ENCODE data around the gene ATP10B.
"Not testable (repeated sequence)": the region's sequence is repeated elsewhere in the genome, so short reads cannot be mapped to it uniquely, and the experiment has no call there.

The ATP10B gene

GRCh38 chr5:160835376-160835775 is 16.6 kb downstream of the ATP10B start:
- no peak overlapping the region for H3K4me3 ChIP-seq (ENCODE audit: low read length)
- DNase-seq (ENCODE audit: low read depth, low spot score) = no peak

- DNase-seq (ENCODE audit: low read depth, low spot score) = no peak
- no peak overlapping the region for H3K4me3 ChIP-seq (ENCODE audit: low read length)
Measured at GRCh38 chr5:160833806-160834205, 18.2 kb downstream of the ATP10B start.

GRCh38 chr5:160831801-160832200 is 20.2 kb downstream of the ATP10B start:
- no peak for DNase-seq (ENCODE audit: low read depth, low spot score)
- no peak overlapping the region for H3K4me3 ChIP-seq (ENCODE audit: low read length)

- H3K4me3 ChIP-seq (ENCODE audit: low read length) = no peak overlapping the region
- DNase-seq (ENCODE audit: low read depth, low spot score) = no peak
Measured at GRCh38 chr5:160824301-160825001, 27.6 kb downstream of the ATP10B start.

- DNase-seq (ENCODE audit: low read depth, low spot score) = not testable (repeated sequence)
Measured at GRCh38 chr5:160812996-160813395, 39.0 kb downstream of the ATP10B start.

GRCh38 chr5:160805376-160805775 is 46.6 kb downstream of the ATP10B start:
- no peak for DNase-seq (ENCODE audit: low read depth, low spot score)

More at GRCh38 chr5:160812996-160813395, 39.0 kb downstream of the ATP10B start:
- not testable (repeated sequence) for H3K4me3 ChIP-seq (ENCODE audit: low read length)

GRCh38 chr5:160802592-160802991 is 49.4 kb downstream of the ATP10B start:
- no peak for DNase-seq (ENCODE audit: low read depth, low spot score)
- no peak overlapping the region for H3K4me3 ChIP-seq (ENCODE audit: low read length)

More at GRCh38 chr5:160805376-160805775, 46.6 kb downstream of the ATP10B start:
- H3K4me3 ChIP-seq (ENCODE audit: low read length) = no peak overlapping the region

GRCh38 chr5:160800375-160801275 is 51.4 kb downstream of the ATP10B start:
- H3K4me3 ChIP-seq (ENCODE audit: low read length) = no peak overlapping the region
- DNase-seq (ENCODE audit: low read depth, low spot score) = no peak

GRCh38 chr5:160799184-160799583 is 52.8 kb downstream of the ATP10B start:
- no peak for DNase-seq (ENCODE audit: low read depth, low spot score)

GRCh38 chr5:160797020-160797419 is 55.0 kb downstream of the ATP10B start:
- H3K4me3 ChIP-seq (ENCODE audit: low read length) = no peak overlapping the region
- DNase-seq (ENCODE audit: low read depth, low spot score) = no peak

More at GRCh38 chr5:160799184-160799583, 52.8 kb downstream of the ATP10B start:
- H3K4me3 ChIP-seq (ENCODE audit: low read length) = no peak overlapping the region

- DNase-seq (ENCODE audit: low read depth, low spot score) = no peak
- H3K4me3 ChIP-seq (ENCODE audit: low read length) = no peak overlapping the region
Measured at GRCh38 chr5:160793530-160793899, 58.5 kb downstream of the ATP10B start.

- no peak overlapping the region for H3K4me3 ChIP-seq (ENCODE audit: low read length)
- no peak for DNase-seq (ENCODE audit: low read depth, low spot score)
Measured at GRCh38 chr5:160792732-160793529, 59.1 kb downstream of the ATP10B start.

GRCh38 chr5:160792281-160792680 is 59.7 kb downstream of the ATP10B start:
- DNase-seq (ENCODE audit: low read depth, low spot score) = peak; percentile 11
- H3K4me3 ChIP-seq (ENCODE audit: low read length) = no peak overlapping the region

- no peak for DNase-seq (ENCODE audit: low read depth, low spot score)
- H3K4me3 ChIP-seq (ENCODE audit: low read length) = no peak overlapping the region
Measured at GRCh38 chr5:160789219-160789859, 62.7 kb downstream of the ATP10B start.

GRCh38 chr5:160788102-160788660 is 63.8 kb downstream of the ATP10B start:
- H3K4me3 ChIP-seq (ENCODE audit: low read length) = no peak overlapping the region
- DNase-seq (ENCODE audit: low read depth, low spot score) = no peak

GRCh38 chr5:160787240-160787639 is 64.8 kb downstream of the ATP10B start:
- H3K4me3 ChIP-seq (ENCODE audit: low read length) = no peak overlapping the region
- peak; percentile 8 for DNase-seq (ENCODE audit: low read depth, low spot score)

GRCh38 chr5:160774666-160775315 is 77.2 kb downstream of the ATP10B start:
- no peak overlapping the region for H3K4me3 ChIP-seq (ENCODE audit: low read length)
- DNase-seq (ENCODE audit: low read depth, low spot score) = no peak
